K562 (cell line): Measurements from ENCODE around the gene APP. TPM values are rescaled to one million over a fixed set of nuclear protein-coding genes. Genes with fewer than 3 reads are reported as not detected.

Experiments
- ADNP ChIP-seq: fragments of 200-800 bp; sonication (Bioruptor generic); IDR thresholded peaks from 2 replicates; pipeline ENCODE4 v1.6.1; 2016; ENCODE audit warnings: missing genetic modification characterization, missing compliant biosample characterization
- CEBPB ChIP-seq: fragments of 450-650 bp; IDR thresholded peaks from 2 replicates; pipeline ENCODE4 v1.6.1; 2016; ENCODE audit warnings: missing genetic modification characterization, missing compliant biosample characterization
- CHD4 ChIP-seq: fragments of 200-600 bp; sonication (generic); IDR thresholded peaks from 3 replicates; pipeline ENCODE4 v1.6.1; 2012; ENCODE audit warnings: low read depth, mild to moderate bottlenecking, mixed read lengths, low read length, inconsistent platforms; ENCODE audit not compliant: insufficient read depth, insufficient replicate concordance, poor library complexity, severe bottlenecking
- GABPA ChIP-seq: fragments of 200-800 bp; sonication (Bioruptor generic); conservative IDR thresholded peaks from 2 replicates; pipeline ENCODE4 v1.6.1; 2016; ENCODE audit warnings: low read depth, missing genetic modification characterization, missing compliant biosample characterization
- MIER1 ChIP-seq: fragments of 450-650 bp; IDR thresholded peaks from 2 replicates; pipeline ENCODE4 v1.6.1; 2016; ENCODE audit warnings: antibody characterized with exemption, mild to moderate bottlenecking, low read depth
- TAF7 ChIP-seq: fragments of 450-650 bp; IDR thresholded peaks from 2 replicates; pipeline ENCODE4 v1.6.1; 2016; ENCODE audit warnings: missing genetic modification characterization, missing compliant biosample characterization
- TAF9B ChIP-seq: fragments of 450-650 bp; IDR thresholded peaks from 2 replicates; pipeline ENCODE4 v1.6.1; 2018; ENCODE audit warnings: mild to moderate bottlenecking; ENCODE audit not compliant: partially characterized antibody
- ZNF507 ChIP-seq: conservative IDR thresholded peaks from 2 replicates; pipeline ENCODE4 v1.6.1; 2017; ENCODE audit warnings: missing genetic modification characterization, missing compliant biosample characterization
- polyA plus RNA-seq, 8 experiments: library from polyadenylated mRNA; depleted of rRNA in 4 of 8; stranded (reverse) in 5 of 8; unstranded in 3 of 8; fragments of >200 nt; fragmentation: Nextera tagmentation in 2 of 8; fragmentation: Illumina TruSeq in 1 of 8; extraction: Ambion mirVana in 2 of 8; extraction: Trizol in 1 of 8; gene quantifications; 2 replicates each; pipeline versions ENCODE4 v1.2.1 to v1.2.3, GENCODE V29; 2011 to 2014; ENCODE audit warnings: inconsistent platforms in 1 of 8, missing spikeins in 1 of 8
- total RNA-seq, 7 experiments: library from RNA; depleted of rRNA in 6 of 7; stranded (reverse); fragments of >200 nt in 6 of 7; fragmentation: Illumina TruSeq in 2 of 7; extraction: Trizol in 2 of 7; gene quantifications; 2 replicates each; pipeline versions ENCODE4 v1.2.1 to v1.2.3, GENCODE V29; 2011 to 2021; ENCODE audit warnings: low replicate concordance in 1 of 7
- TF ChIP-seq, protein P1 (sequence below): sonication (generic); formaldehyde crosslinking; IDR thresholded peaks from 2 replicates; pipeline ENCODE4 v1.8.0; 2022; ENCODE audit warnings: mild to moderate bottlenecking, low read depth, missing genetic modification reagents
- TF ChIP-seq, protein P2 (sequence below): fragments of 250-450 bp; sonication (Bioruptor Pico); IDR thresholded peaks from 2 replicates; pipeline ENCODE4 v1.5.0; 2021; ENCODE audit warnings: mild to moderate bottlenecking, moderate library complexity

APP gene
- total and polyA plus RNA-seq, 9 of the 15 experiments (the other 6 are each of a cell fraction or from before 2014, with no cell fraction given), result 0.01 to 1.5 (median 0.16) TPM; not detected in 5

DNA sequence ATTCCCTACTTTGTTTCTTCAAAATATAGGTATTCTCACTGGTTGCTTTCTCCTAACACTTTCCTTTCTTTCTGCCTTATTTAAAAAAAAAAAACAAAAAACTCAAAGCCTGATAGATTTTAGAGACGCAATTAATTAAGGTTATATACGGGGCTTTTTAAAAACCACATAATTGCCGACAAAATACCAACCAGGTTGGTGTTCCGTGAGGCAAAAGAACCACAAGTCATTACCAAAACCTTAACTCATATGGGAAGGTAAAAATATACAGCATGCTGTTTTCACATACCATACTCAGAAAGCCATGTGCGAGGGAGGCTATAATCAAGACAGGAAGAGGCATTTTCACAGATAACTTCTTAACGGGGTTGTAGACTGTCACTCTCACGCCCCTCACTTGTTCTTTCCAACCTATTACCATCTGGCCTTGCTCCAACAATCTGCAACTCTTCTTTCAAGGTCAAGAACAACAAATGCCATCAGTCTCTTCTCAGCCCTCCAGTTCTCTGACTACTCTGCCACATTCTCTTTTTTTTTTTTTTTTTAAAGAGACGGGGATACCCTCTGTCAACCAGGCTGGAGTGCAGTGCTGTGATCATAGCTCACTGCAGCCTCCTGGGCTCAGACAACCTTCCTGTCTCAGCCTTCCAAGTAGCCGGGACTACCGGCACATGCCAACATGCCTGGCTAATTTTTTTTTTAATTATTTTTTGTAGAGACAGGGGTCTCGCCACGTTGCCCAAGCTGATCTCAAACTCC is 102.6 kb downstream of the APP start (continued):
- TF ChIP-seq ZNF507 (no peak), GABPA (no peak), CHD4 (no peak), TAF7 (tag) (no peak), MIER1 (no peak), ADNP (tag) (no peak), TAF9B (no peak), CEBPB (tag) (no peak)
- TF ChIP-seq, protein P1, sequence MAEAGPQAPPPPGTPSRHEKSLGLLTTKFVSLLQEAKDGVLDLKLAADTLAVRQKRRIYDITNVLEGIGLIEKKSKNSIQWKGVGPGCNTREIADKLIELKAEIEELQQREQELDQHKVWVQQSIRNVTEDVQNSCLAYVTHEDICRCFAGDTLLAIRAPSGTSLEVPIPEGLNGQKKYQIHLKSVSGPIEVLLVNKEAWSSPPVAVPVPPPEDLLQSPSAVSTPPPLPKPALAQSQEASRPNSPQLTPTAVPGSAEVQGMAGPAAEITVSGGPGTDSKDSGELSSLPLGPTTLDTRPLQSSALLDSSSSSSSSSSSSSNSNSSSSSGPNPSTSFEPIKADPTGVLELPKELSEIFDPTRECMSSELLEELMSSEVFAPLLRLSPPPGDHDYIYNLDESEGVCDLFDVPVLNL (CRISPR knock-in tag), result no peak
- TF ChIP-seq, protein P2, sequence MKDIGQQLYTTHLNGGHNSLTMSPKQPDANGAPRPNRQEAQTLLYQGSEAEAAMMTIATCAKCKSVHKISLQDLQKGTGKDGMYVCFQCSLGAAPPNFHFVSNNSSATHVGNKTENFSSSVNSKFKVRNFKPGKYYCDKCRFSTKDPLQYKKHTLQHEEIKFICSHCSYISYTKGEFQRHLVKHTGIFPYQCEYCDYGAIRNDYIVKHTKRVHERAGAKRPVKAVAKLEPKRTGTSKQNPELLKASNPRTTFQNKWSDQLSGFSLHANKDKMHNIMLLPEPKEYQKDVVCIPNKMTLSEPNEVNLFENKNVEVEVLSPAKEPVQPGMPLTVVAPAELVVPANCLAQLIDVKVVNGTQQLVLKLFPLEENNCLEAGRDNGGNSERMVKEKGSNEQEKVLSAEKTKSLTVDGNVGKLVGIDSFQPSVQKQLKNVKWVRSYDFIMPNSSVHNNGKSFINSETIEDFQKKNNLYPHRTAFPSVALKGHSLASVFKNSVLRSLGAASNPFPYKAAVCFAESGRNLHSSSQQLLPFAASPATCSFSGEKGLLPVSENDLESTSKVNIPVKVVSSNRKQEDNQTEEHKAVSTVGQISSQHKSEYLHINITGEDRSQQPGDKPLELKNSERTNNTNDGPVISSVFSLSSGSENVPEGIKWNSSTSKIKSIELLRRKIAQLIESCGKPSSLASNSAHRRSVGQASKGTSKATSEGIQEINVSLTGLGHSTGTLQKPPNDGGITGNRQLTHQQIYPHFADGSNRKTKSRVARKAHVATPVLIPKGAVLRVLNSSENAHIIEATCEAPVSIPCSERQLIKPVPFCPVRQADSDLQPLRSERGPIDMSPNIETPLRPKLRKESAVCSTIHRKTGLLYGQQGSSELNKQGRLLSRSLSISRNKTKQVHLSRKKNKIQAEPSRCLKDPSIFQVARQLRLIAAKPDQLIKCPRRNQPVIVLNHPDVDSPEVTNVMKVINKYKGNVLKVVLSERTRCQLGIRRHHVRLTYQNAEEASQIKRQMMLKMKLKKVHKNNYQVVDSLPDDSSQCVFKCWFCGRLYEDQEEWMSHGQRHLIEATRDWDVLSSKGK (CRISPR knock-in tag), result no peak
- TF ChIP-seq, all 486 proteins: peak for 0
